ENCODE data around the gene KERA. TPM values are rescaled to one million over a fixed set of nuclear protein-coding genes. Genes with fewer than 3 reads are reported as not detected.

The KERA gene
- total and polyA plus RNA-seq, 2 of the 4 experiments (the other 2 are of a cell fraction), result not detected

DNA sequence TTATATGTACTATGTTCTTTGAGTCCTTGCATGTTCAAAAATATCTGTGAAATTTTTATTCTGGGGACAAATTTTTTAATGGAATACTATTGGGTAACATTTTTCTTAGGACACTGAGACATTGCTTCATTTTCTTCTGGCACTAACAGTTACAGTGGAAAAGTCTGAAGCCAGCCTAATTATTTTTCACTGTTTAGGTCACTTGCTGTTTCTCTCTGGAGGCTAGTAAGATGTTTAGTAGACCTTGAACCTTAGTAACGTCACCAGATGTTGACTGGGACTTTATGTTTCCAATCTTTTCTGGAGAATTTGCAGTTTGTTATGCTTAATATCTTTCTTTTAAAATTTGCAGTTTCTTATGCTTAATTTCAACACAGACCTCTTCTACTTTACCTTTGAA is 40.8 kb downstream of the KERA start:
- H2AFZ ChIP-seq (replicated peaks; ENCODE audit: low read length, poor library complexity), result no peak overlapping the region
- dilution Hi-C loops (cut with HindIII; ENCODE audit: low sequenced_read_pairs, unreplicated experiment) (no loop called here), in situ Hi-C loops (cut with MboI; ENCODE audit: low sequenced_read_pairs) (no loop called here), intact Hi-C loops (cut with micrococcal nuclease) (no loop called here)
- no peaks in the 10 kb centered on the region for H3K4me1 ChIP-seq (ENCODE audit: control insufficient read depth, insufficient read depth, low read length)
- no peak overlapping the region for H3K4me3 ChIP-seq (ENCODE audit: insufficient read depth, low read depth, low read length)
- no peak overlapping the region for H3K14ac ChIP-seq (replicated peaks; ENCODE audit: low read depth, low read length)
- H3K18ac ChIP-seq (ENCODE audit: low read depth, low read length), result no peak overlapping the region
- ChIA-PET POLR2A (ENCODE audit: unreplicated experiment) (no interaction called here), CTCF (no interaction called here)
- H3K23ac ChIP-seq (ENCODE audit: low read depth, low read length), result no peak overlapping the region
- no peaks in the 10 kb centered on the region for H3K79me1 ChIP-seq (ENCODE audit: low read depth in 1 of 2, low read length in 2 of 2)
- no peaks in the 10 kb centered on the region for H3K27me3 ChIP-seq (ENCODE audit: control insufficient read depth, insufficient read depth, low read length)
- H2AK9ac ChIP-seq (replicated peaks; ENCODE audit: low read depth, low read length, poor library complexity), result no peak overlapping the region
- no peaks in the 10 kb centered on the region for H4K20me1 ChIP-seq (ENCODE audit: insufficient read depth, low read length)
- H4K91ac ChIP-seq (ENCODE audit: insufficient read depth, low read depth, low read length), result no peak overlapping the region
- no peak overlapping the region for H3K27ac ChIP-seq (ENCODE audit: insufficient read depth, low read length)
- no peak overlapping the region for H2BK20ac ChIP-seq (ENCODE audit: low read depth, low read length)
- H3K9ac ChIP-seq (ENCODE audit: low read depth, low read length), result no peak overlapping the region
- H3K36me3 ChIP-seq (ENCODE audit: control insufficient read depth, insufficient read depth, low read length), result no peaks in the 10 kb centered on the region
- H3K4me2 ChIP-seq (ENCODE audit: low read depth, low read length), result no peak overlapping the region
- H3K9me1 ChIP-seq (ENCODE audit: insufficient read depth, low read length), result no peaks in the 10 kb centered on the region
- no peak overlapping the region for H4K5ac ChIP-seq (ENCODE audit: low read depth, low read length)
- DNase-seq (no peak), ATAC-seq (ENCODE audit: low read depth) (no peak)
- H3K9me3 ChIP-seq (ENCODE audit: control insufficient read depth, insufficient read depth, low read length), result no peaks in the 10 kb centered on the region
- no TSS peak for BruUV-seq (replicated peaks)
- WGBS, 2 experiments (ENCODE audit: extremely low coverage in 2 of 2, insufficient read length in 1 of 2), result no CpG with 5 or more reads among the region's 1 CpG
- no peak overlapping the region for H2AK5ac ChIP-seq (ENCODE audit: low read depth, low read length)
- H4K8ac ChIP-seq (ENCODE audit: low read depth in 2 of 2, low read length in 2 of 2), result no peak overlapping the region
- H2BK120ac ChIP-seq (ENCODE audit: low read depth, low read length), result no peak overlapping the region
- TF ChIP-seq RCOR1 (IDR thresholded peaks at IDR 0.05; ENCODE audit: insufficient replicate concordance, low read length) (no peak), CHD1 (IDR thresholded peaks at IDR 0.05; ENCODE audit: low read depth, low read length) (no peak), SMC3 (IDR thresholded peaks at IDR 0.05; ENCODE audit: low read depth, low read length) (no peak), RAD21 (IDR thresholded peaks at IDR 0.05; ENCODE audit: low read length) (no peak), NFE2L2 (IDR thresholded peaks at IDR 0.05; ENCODE audit: low read depth, low read length) (no peak), MXI1 (IDR thresholded peaks at IDR 0.05; ENCODE audit: borderline replicate concordance, low read depth, low read length) (no peak)
- no peak overlapping the region for H3K56ac ChIP-seq (ENCODE audit: extremely low read depth, insufficient read depth, low read length)
- no peak overlapping the region for H2BK5ac ChIP-seq (ENCODE audit: low read depth, low read length, poor library complexity, severe bottlenecking)
- H3K4ac ChIP-seq (ENCODE audit: low read depth, low read length), result no peak overlapping the region
- no peak overlapping the region for H2BK15ac ChIP-seq (ENCODE audit: low read depth, low read length)

Data from IMR-90 (cell line).